Progenitor cell of endocrine pancreas (in vitro differentiated cells): Measurements from ENCODE around the gene LPCAT4. TPM values are rescaled to one million over a fixed set of nuclear protein-coding genes. Genes with fewer than 3 reads are reported as not detected.
"Not testable (repeated sequence)": the region's sequence is repeated elsewhere in the genome, so short reads cannot be mapped to it uniquely, and the experiment has no call there.

Source experiments
- DNase-seq: peaks from one replicate; pipeline ENCODE4 v3.0.0; 2021; ENCODE audit warnings: low spot score; ENCODE audit not compliant: unreplicated experiment
- H3K27ac Mint-ChIP-seq: 2 replicates; pipeline ENCODE4 v1.8.0; 2021; ENCODE audit warnings: mild to moderate bottlenecking, moderate library complexity, mixed read lengths
- H3K27me3 Mint-ChIP-seq: 2 replicates; pipeline ENCODE4 v1.8.0; 2021; ENCODE audit warnings: mixed read lengths
- H3K36me3 Mint-ChIP-seq: 2 replicates; pipeline ENCODE4 v1.8.0; 2022; ENCODE audit warnings: mixed read lengths; ENCODE audit not compliant: insufficient read depth
- H3K4me1 Mint-ChIP-seq: 2 replicates; pipeline ENCODE4 v1.8.0; 2021; ENCODE audit warnings: low read depth, mixed read lengths
- H3K4me3 Mint-ChIP-seq: 2 replicates; pipeline ENCODE4 v1.8.0; 2021; ENCODE audit warnings: low read depth, mild to moderate bottlenecking, moderate library complexity, mixed read lengths
- H3K9me3 Mint-ChIP-seq: 2 replicates; pipeline ENCODE4 v1.8.0; 2021; ENCODE audit warnings: low read depth, mixed read lengths
- CTCF ChIP-seq: fragments of 200-600 bp; sonication (generic); IDR thresholded peaks from one replicate; pipeline ENCODE4 v1.5.0; 2021; ENCODE audit warnings: antibody characterized with exemption, mild to moderate bottlenecking; ENCODE audit not compliant: unreplicated experiment
- total RNA-seq: library from RNA; stranded (reverse); gene quantifications from 2 replicates; pipeline ENCODE4 v1.2.1, GENCODE V29; 2021

The LPCAT4 gene
- total RNA-seq, 1 donor from 2014 or later = 65.7 TPM

- no peak overlapping the region for H3K4me3 Mint-ChIP-seq
- no peak for DNase-seq
- H3K9me3 Mint-ChIP-seq = no peaks in the 10 kb centered on the region
- no peak overlapping the region for H3K27ac Mint-ChIP-seq
- no peaks in the 10 kb centered on the region for H3K27me3 Mint-ChIP-seq
- H3K36me3 Mint-ChIP-seq = peaks cover 10% of the 10 kb centered on the region
- H3K4me1 Mint-ChIP-seq = peaks cover 3% of the 10 kb centered on the region
- no peak for TF ChIP-seq CTCF
Observed at GRCh38 chr15:34357653-34358052, 9.3 kb downstream of the LPCAT4 start.

- Mint-ChIP-seq H3K27ac (no peak overlapping the region), H3K4me1 (peaks cover 3% of the 10 kb centered on the region), H3K36me3 (peaks cover 11% of the 10 kb centered on the region), H3K4me3 (no peak overlapping the region), H3K9me3 (no peaks in the 10 kb centered on the region), H3K27me3 (no peaks in the 10 kb centered on the region)
- TF ChIP-seq CTCF = no peak
- no peak for DNase-seq
Observed at GRCh38 chr15:34355241-34355640, 11.8 kb downstream of the LPCAT4 start.

GRCh38 chr15:34354286-34354685 lies 12.7 kb downstream of the LPCAT4 start:
- H3K27me3 Mint-ChIP-seq = no peaks in the 10 kb centered on the region
- peaks cover 9% of the 10 kb centered on the region for H3K36me3 Mint-ChIP-seq
- no peak overlapping the region for H3K27ac Mint-ChIP-seq
- H3K4me3 Mint-ChIP-seq = no peak overlapping the region
- DNase-seq = no peak
- peaks cover 3% of the 10 kb centered on the region for H3K4me1 Mint-ChIP-seq
- no peak for TF ChIP-seq CTCF
- H3K9me3 Mint-ChIP-seq = no peaks in the 10 kb centered on the region

- no peak overlapping the region for H3K4me3 Mint-ChIP-seq
- H3K4me1 Mint-ChIP-seq = peaks cover 3% of the 10 kb centered on the region
- no peaks in the 10 kb centered on the region for H3K9me3 Mint-ChIP-seq
- peak overlapping the region; percentile 18 for H3K27ac Mint-ChIP-seq
- no peak for TF ChIP-seq CTCF
- peaks cover 4% of the 10 kb centered on the region for H3K36me3 Mint-ChIP-seq
- no peaks in the 10 kb centered on the region for H3K27me3 Mint-ChIP-seq
- DNase-seq = no peak
Observed at GRCh38 chr15:34353627-34354026, 13.4 kb downstream of the LPCAT4 start.

- not testable (repeated sequence) for DNase-seq, H3K9me3 Mint-ChIP-seq
- H3K27ac Mint-ChIP-seq = peak overlapping the region; percentile 20
Observed at GRCh38 chr15:34352996-34353395, 14.0 kb downstream of the LPCAT4 start.

GRCh38 chr15:34349769-34350168 lies 17.2 kb downstream of the LPCAT4 start:
- no peak for DNase-seq
- H3K36me3 Mint-ChIP-seq = peaks cover 2% of the 10 kb centered on the region
- H3K4me3 Mint-ChIP-seq = no peak overlapping the region
- TF ChIP-seq CTCF = no peak
- H3K27ac Mint-ChIP-seq = no peak overlapping the region
- H3K4me1 Mint-ChIP-seq = peaks cover 3% of the 10 kb centered on the region
- no peaks in the 10 kb centered on the region for H3K9me3 Mint-ChIP-seq
- H3K27me3 Mint-ChIP-seq = peaks cover 3% of the 10 kb centered on the region

More at GRCh38 chr15:34352996-34353395, 14.0 kb downstream of the LPCAT4 start:
- not testable (repeated sequence) for H3K36me3 Mint-ChIP-seq, H3K4me3 Mint-ChIP-seq, H3K27me3 Mint-ChIP-seq, H3K4me1 Mint-ChIP-seq
